GM12878 (cell line): Measurements from ENCODE around the gene ZNF408. TPM values are rescaled to one million over a fixed set of nuclear protein-coding genes. Genes with fewer than 3 reads are reported as not detected.

Source experiments
- ATAC-seq: fragments of 200-7000 bp; cut with Tn5 transposase; 3 replicates; pipeline ENCODE4 v1.9.1; 2020; ENCODE audit warnings: mild to moderate bottlenecking, moderate library complexity
- BruUV-seq: library from RNA; stranded (reverse); fragments of 400-500 nt; replicated peaks from 2 replicates; lab custom pipeline; 2021; lab: Mats Ljungman, UMichigan
- CTCF ChIA-PET: fragments of 300-600 bp; sonication (Branson Sonifier 250); formaldehyde crosslinking; extraction: SDS; loops from one replicate; lab custom pipeline; 2021; ENCODE audit warnings: inconsistent platforms; lab: Yijun Ruan, JAX
- POLR2A ChIA-PET: fragments of 350-600 bp; formaldehyde crosslinking; extraction: SDS; loops from one replicate; lab custom pipeline; 2021; ENCODE audit warnings: inconsistent platforms; lab: Charles Lee
- RAD21 ChIA-PET: fragments of 300-600 bp; sonication (Branson Sonifier 250); formaldehyde crosslinking; loops from one replicate; lab custom pipeline; 2023; ENCODE audit warnings: antibody characterized with exemption; ENCODE audit not compliant: unreplicated experiment; lab: Charles Lee
- SMC1A ChIA-PET: fragments of 300-600 bp; sonication (Branson Sonifier 250); formaldehyde crosslinking; loops from one replicate; lab custom pipeline; 2023; ENCODE audit not compliant: unreplicated experiment, uncharacterized antibody; lab: Charles Lee
- DNase-seq: peaks from one replicate; pipeline ENCODE4 v3.0.0-alpha.2; 2011; ENCODE audit warnings: low read depth, low spot score
- FAIRE-seq: peaks from 3 replicates; lab custom pipeline; 2011; peaks lifted over from hg19 to GRCh38; lab: Jason Lieb, UNC
- H2AFZ ChIP-seq: 2 replicates; pipeline ENCODE4 v1.6.0; 2011; ENCODE audit warnings: low read depth, low read length, control low read depth; ENCODE audit not compliant: control insufficient read depth
- H3K27ac ChIP-seq: 2 replicates; pipeline ENCODE4 v1.5.1; 2011; ENCODE audit warnings: control low read depth; ENCODE audit not compliant: control insufficient read depth, insufficient read depth
- H3K27me3 ChIP-seq, 2 experiments: replicated peaks in 1 of 2; 2 replicates each; pipeline versions ENCODE4 v1.6.0 to v1.6.1; 2011; ENCODE audit warnings: low read length in 1 of 2; ENCODE audit not compliant: control insufficient read depth in 2 of 2, insufficient read depth in 2 of 2
- H3K36me3 ChIP-seq, 2 experiments: 2 replicates each; pipeline ENCODE4 v1.5.1; 2011; ENCODE audit warnings: low read length in 1 of 2; ENCODE audit not compliant: control insufficient read depth in 2 of 2, insufficient read depth in 2 of 2
- H3K4me1 ChIP-seq: 2 replicates; pipeline ENCODE4 v1.6.1; 2011; ENCODE audit warnings: mild to moderate bottlenecking, low read length, moderate library complexity, mixed read lengths; ENCODE audit not compliant: control insufficient read depth, insufficient read depth
- H3K4me2 ChIP-seq: 2 replicates; pipeline ENCODE4 v1.6.0; 2011; ENCODE audit warnings: control low read depth; ENCODE audit not compliant: control insufficient read depth, insufficient read depth
- H3K4me3 ChIP-seq: fragments of 200-600 bp; sonication (generic); 2 replicates; pipeline ENCODE4 v1.5.1; 2016
- H3K79me2 ChIP-seq: 2 replicates; pipeline ENCODE4 v1.6.0; 2011; ENCODE audit warnings: low read length; ENCODE audit not compliant: control insufficient read depth, insufficient read depth
- H3K9ac ChIP-seq: 2 replicates; pipeline ENCODE4 v1.8.0; 2011; ENCODE audit warnings: low read length, control low read depth, mixed read lengths; ENCODE audit not compliant: control insufficient read depth, insufficient read depth
- H3K9me3 ChIP-seq: replicated peaks from 3 replicates; pipeline ENCODE4 v1.5.1; 2011; ENCODE audit warnings: mild to moderate bottlenecking, low read length; ENCODE audit not compliant: control insufficient read depth, insufficient read depth
- H4K20me1 ChIP-seq: 2 replicates; pipeline ENCODE4 v1.6.0; 2011; ENCODE audit not compliant: control insufficient read depth, insufficient read depth
- ASH2L ChIP-seq: fragments of 300-600, 200-600 bp; sonication (generic); IDR thresholded peaks from 2 replicates; pipeline ENCODE4 v1.6.1; 2017; ENCODE audit warnings: low read depth, mild to moderate bottlenecking, borderline replicate concordance
- ATF2 ChIP-seq: IDR thresholded peaks from 2 replicates; pipeline ENCODE4 v1.6.1; 2012; ENCODE audit warnings: low read length, inconsistent platforms
- CREB1 ChIP-seq: IDR thresholded peaks from 2 replicates; pipeline ENCODE4 v1.6.1; 2012; ENCODE audit warnings: low read depth, mild to moderate bottlenecking, inconsistent platforms
- MTA2 ChIP-seq: fragments of 450-650 bp; IDR thresholded peaks from 2 replicates; pipeline ENCODE4 v1.6.1; 2016; ENCODE audit warnings: low read depth, mild to moderate bottlenecking, moderate library complexity
- MYB ChIP-seq: fragments of 150-350 bp; IDR thresholded peaks from 2 replicates; pipeline ENCODE4 v1.6.1; 2014; ENCODE audit warnings: mild to moderate bottlenecking, low read depth, low read length, borderline replicate concordance
- NFXL1 ChIP-seq: fragments of 450-650 bp; IDR thresholded peaks from 2 replicates; pipeline ENCODE4 v1.6.1; 2017; ENCODE audit warnings: antibody characterized with exemption, mild to moderate bottlenecking, borderline replicate concordance
- NR2F1 ChIP-seq: fragments of 450-650 bp; conservative IDR thresholded peaks from 2 replicates; pipeline ENCODE4 v1.6.1; 2017; ENCODE audit warnings: mild to moderate bottlenecking
- RELA ChIP-seq: fragments of 450-650 bp; IDR thresholded peaks from 2 replicates; pipeline ENCODE4 v1.8.0; 2014; ENCODE audit warnings: borderline replicate concordance; ENCODE audit not compliant: partially characterized antibody
- RUNX3 ChIP-seq: IDR thresholded peaks from 2 replicates; pipeline ENCODE4 v1.6.1; 2012; ENCODE audit warnings: low read length, inconsistent platforms
- SMARCA5 ChIP-seq: fragments of 450-650 bp; IDR thresholded peaks from 2 replicates; pipeline ENCODE4 v1.6.1; 2017; ENCODE audit warnings: mild to moderate bottlenecking
- SP1 ChIP-seq: IDR thresholded peaks from one replicate; pipeline ENCODE4 v1.6.1; 2011; ENCODE audit warnings: low read depth, low read length
- TBL1XR1 ChIP-seq: IDR thresholded peaks from 2 replicates; pipeline ENCODE4 v1.6.1; 2012; ENCODE audit warnings: low read depth, low read length, improper control_type of control experiment
- ZZZ3 ChIP-seq: IDR thresholded peaks from 2 replicates; pipeline ENCODE4 v1.6.1; 2011; ENCODE audit warnings: low read depth; ENCODE audit not compliant: control insufficient read depth, insufficient read length
- WGBS: methylation state at CpG from one replicate; pipeline ENCODE4 v1.1.6; 2016; ENCODE audit warnings: low lambda C conversion rate; ENCODE audit not compliant: insufficient replicate concordance, insufficient coverage; ENCODE audit errors: missing lambda C conversion rate; 5-methylcytosine and 5-hydroxymethylcytosine counted together
- in situ Hi-C: fragments of 300-500 bp; cut with MboI; formaldehyde crosslinking; loops from 9 replicates; pipeline ENCODE4 v1.14.3; 2018; ENCODE audit warnings: mixed read lengths
- intact Hi-C: fragments of 100-400 bp; cut with micrococcal nuclease; formaldehyde crosslinking; loops from one replicate; pipeline ENCODE4 v1.14.2; 2022; ENCODE audit not compliant: unreplicated experiment
- polyA plus RNA-seq, 11 experiments: library from polyadenylated mRNA; depleted of rRNA in 4 of 11; unstranded in 6 of 11; stranded (reverse) in 5 of 11; fragments of >200 nt; fragmentation: Nextera tagmentation in 4 of 11; fragmentation: Illumina TruSeq in 1 of 11; extraction: Ambion mirVana in 4 of 11; extraction: Trizol in 1 of 11; gene quantifications; 1 replicate in 1 of 11; 2 replicates in 10 of 11; pipeline versions ENCODE4 v1.2.1 to v1.2.3, GENCODE V29; 2011 to 2016; ENCODE audit warnings: inconsistent platforms in 2 of 11, missing spikeins in 2 of 11, low read depth in 1 of 11
- total RNA-seq, 4 experiments: library from RNA; depleted of rRNA in 3 of 4; stranded (reverse); fragments of >200 nt in 3 of 4; fragmentation: Illumina TruSeq in 1 of 4; extraction: Trizol in 1 of 4; gene quantifications; 2 replicates each; pipeline versions ENCODE4 v1.2.1 to v1.2.3, GENCODE V29; 2013 to 2021
- TF ChIP-seq, protein P1 (sequence below): IDR thresholded peaks from 2 replicates; pipeline ENCODE4 v1.6.1; 2012; ENCODE audit warnings: low read depth, low read length, improper control_type of control experiment

ZNF408 gene
- total and polyA plus RNA-seq, 10 of the 15 experiments (the other 5 are each of a cell fraction or from before 2014, with no cell fraction given) = 0.19 to 11.3 (median 7.2) TPM

DNA sequence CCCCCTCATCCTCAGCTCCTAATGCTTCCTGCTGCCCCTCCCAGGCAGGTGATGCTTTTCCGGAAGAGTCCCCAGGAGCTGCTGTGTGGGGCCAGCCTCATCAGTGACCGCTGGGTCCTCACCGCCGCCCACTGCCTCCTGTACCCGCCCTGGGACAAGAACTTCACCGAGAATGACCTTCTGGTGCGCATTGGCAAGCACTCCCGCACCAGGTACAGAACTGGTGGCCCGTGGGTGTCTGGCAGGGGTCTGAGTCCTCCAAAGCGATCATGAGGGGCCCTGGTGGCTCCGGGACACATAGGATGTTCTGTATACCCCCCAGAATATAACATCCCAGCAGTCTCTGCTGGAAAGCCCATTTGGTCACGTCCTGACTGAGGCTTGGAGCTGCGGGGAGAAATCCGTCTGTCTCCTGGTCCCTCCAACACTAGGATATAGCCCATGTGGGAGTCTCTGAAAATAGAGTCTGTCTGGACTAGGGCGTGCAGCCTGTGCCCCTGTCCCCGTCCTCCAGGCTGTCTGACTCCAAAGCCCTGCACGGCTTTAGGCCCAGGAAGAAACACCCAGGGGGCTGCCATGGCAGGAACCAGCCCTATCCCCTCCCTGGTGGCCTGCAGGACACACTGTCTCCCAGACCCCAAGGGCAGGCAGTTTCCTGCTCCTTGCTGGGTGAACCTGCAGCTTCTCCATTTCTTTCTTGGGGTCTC is 27.3 kb downstream of the ZNF408 start:
- Histone ChIP-seq H3K36me3 (no peaks in the 10 kb centered on the region), H3K27ac (no peak overlapping the region), H3K9ac (no peak overlapping the region), H4K20me1 (no peaks in the 10 kb centered on the region), H3K4me3 (no peak overlapping the region), H3K4me2 (no peak overlapping the region), H3K9me3 (no peaks in the 10 kb centered on the region), H3K79me2 (no peaks in the 10 kb centered on the region), H3K4me1 (no peaks in the 10 kb centered on the region), H3K27me3 (no peaks in the 10 kb centered on the region), H2AFZ (no peak overlapping the region)
- no peak for TF ChIP-seq SP1
- TF ChIP-seq RUNX3 = no peak
- no peak for TF ChIP-seq RELA
- TF ChIP-seq MYB = no peak
- TF ChIP-seq NFXL1 = no peak
- no peak for TF ChIP-seq MTA2
- TF ChIP-seq CREB1 = no peak
- no peak for TF ChIP-seq ATF2
- TF ChIP-seq TBL1XR1 = no peak
- no peak for TF ChIP-seq NR2F1
- no peak for TF ChIP-seq ZZZ3
- TF ChIP-seq SMARCA5 = no peak
- no peak for TF ChIP-seq ASH2L
- TF ChIP-seq, protein P1, sequence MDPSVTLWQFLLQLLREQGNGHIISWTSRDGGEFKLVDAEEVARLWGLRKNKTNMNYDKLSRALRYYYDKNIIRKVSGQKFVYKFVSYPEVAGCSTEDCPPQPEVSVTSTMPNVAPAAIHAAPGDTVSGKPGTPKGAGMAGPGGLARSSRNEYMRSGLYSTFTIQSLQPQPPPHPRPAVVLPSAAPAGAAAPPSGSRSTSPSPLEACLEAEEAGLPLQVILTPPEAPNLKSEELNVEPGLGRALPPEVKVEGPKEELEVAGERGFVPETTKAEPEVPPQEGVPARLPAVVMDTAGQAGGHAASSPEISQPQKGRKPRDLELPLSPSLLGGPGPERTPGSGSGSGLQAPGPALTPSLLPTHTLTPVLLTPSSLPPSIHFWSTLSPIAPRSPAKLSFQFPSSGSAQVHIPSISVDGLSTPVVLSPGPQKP = no peak
- WGBS = 48% methylated on average over 17 of the region's 17 CpGs
- in situ Hi-C loops = no loop called here
- ATAC-seq (no peak), FAIRE-seq (no peak), DNase-seq (no peak)
- ChIA-PET POLR2A (no interaction called here), CTCF (interaction anchor here (0.6 kb wide), 1 partner anchor 412 kb away, joined by 4 read pairs; no protein-coding TSS in a partner anchor), RAD21 (no interaction called here), SMC1A (no interaction called here)
- intact Hi-C loops = no loop called here
- BruUV-seq = no TSS peak
